ENCODE measurements around the gene OCA2. TPM values are rescaled to one million over a fixed set of nuclear protein-coding genes. Genes with fewer than 3 reads are reported as not detected.

Gene OCA2
- polyA plus RNA-seq, 3 donors: not detected

DNA sequence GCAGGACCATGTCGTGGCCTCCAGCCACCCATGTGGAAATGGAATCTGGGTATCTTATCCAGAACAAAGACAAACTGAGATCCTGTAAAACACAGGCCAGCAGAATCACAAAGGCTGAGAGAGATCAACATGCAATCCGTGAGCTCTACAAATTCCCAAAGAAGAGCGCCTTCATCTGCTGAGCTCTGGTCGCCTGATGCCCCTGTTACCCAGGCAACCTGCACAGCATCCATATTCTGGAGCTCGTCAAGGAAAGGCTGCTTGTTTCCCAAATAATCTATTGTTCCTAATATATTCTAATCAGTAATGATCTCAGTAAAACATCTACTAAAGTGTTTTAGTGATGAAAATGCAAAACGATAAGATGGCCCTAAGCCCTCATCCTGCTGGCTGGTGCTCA, 133.6 kb downstream of the OCA2 start:
- TF ChIP-seq, protein P1, sequence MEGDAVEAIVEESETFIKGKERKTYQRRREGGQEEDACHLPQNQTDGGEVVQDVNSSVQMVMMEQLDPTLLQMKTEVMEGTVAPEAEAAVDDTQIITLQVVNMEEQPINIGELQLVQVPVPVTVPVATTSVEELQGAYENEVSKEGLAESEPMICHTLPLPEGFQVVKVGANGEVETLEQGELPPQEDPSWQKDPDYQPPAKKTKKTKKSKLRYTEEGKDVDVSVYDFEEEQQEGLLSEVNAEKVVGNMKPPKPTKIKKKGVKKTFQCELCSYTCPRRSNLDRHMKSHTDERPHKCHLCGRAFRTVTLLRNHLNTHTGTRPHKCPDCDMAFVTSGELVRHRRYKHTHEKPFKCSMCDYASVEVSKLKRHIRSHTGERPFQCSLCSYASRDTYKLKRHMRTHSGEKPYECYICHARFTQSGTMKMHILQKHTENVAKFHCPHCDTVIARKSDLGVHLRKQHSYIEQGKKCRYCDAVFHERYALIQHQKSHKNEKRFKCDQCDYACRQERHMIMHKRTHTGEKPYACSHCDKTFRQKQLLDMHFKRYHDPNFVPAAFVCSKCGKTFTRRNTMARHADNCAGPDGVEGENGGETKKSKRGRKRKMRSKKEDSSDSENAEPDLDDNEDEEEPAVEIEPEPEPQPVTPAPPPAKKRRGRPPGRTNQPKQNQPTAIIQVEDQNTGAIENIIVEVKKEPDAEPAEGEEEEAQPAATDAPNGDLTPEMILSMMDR (IDR thresholded peaks at IDR 0.05): no peak
- WGBS (ENCODE audit: insufficient coverage): 83% methylated on average over 1 of the region's 6 CpGs
- intact Hi-C loops (cut with micrococcal nuclease): no loop called here

DNA sequence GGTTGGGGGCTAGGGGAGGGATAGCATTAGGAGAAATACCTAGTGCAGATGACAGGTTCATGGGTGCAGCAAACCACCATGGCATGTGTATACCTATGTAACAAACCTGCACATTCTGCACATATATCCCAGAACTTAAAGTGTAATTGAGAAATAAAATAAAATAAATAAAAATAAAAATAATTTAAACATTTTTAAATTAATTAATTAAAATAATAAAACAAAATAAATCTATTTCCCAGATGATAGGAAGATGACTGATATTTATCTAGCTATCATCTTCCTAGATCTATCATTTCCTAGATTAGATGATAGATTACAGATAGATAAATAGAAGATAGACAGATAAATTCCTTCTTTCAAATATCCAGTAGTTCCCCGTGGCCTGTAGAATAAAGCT, 137.3 kb downstream of the OCA2 start:
- Mint-ChIP-seq H3K9me3 (peaks cover 0 to 18% (median 12%) of the 10 kb centered on the region in 7 donors), H3K27me3 (ENCODE audit: low read depth in 3 of 3) (peaks cover 0 to 3% (median 0%) of the 10 kb centered on the region in 3 donors), H3K4me3 (no peak overlapping the region), H3K36me3 (no peaks in the 10 kb centered on the region), H3K27ac (no peak overlapping the region), H3K4me1 (no peaks in the 10 kb centered on the region)
- Histone ChIP-seq H3K9me3 (replicated peaks in 1 of 2; ENCODE audit: control insufficient read depth in 1 of 2, insufficient read depth in 1 of 2, low read length in 2 of 2) (peaks cover 10 to 11% of the 10 kb centered on the region in 2 donors), H3K27ac (ENCODE audit: low read depth in 1 of 2, low read length in 2 of 2) (no peak overlapping the region), H3K4me1 (ENCODE audit: control insufficient read depth in 1 of 2, insufficient read depth in 2 of 2, low read length in 2 of 2) (no peaks in the 10 kb centered on the region), H3K4me3 (replicated peaks in 1 of 3; ENCODE audit: low read depth in 2 of 3, low read length in 3 of 3) (no peak overlapping the region), H4K20me1 (ENCODE audit: insufficient read depth, low read length) (no peaks in the 10 kb centered on the region), H2AFZ (ENCODE audit: insufficient read depth, low read depth, low read length, poor library complexity, severe bottlenecking) (no peak overlapping the region), H3K36me3 (replicated peaks in 1 of 2; ENCODE audit: control insufficient read depth in 1 of 2, insufficient read depth in 2 of 2, low read length in 2 of 2) (no peaks in the 10 kb centered on the region), H3K9ac (ENCODE audit: insufficient read depth, low read length, poor library complexity, severe bottlenecking) (no peak overlapping the region), H3K27me3 (ENCODE audit: control insufficient read depth in 2 of 2, insufficient read depth in 2 of 2, low read length in 2 of 2) (no peaks in the 10 kb centered on the region), H3K4me2 (replicated peaks; ENCODE audit: extremely low read depth, low read length, poor library complexity, severe bottlenecking) (no peak overlapping the region), H3K79me2 (ENCODE audit: insufficient read depth, low read length) (no peaks in the 10 kb centered on the region)
- intact Hi-C loops (cut with micrococcal nuclease): no loop called here
- TF ChIP-seq, protein P1 (IDR thresholded peaks at IDR 0.05): no peak
- no peak for DNase-seq
- WGBS (ENCODE audit: insufficient coverage): no CpG with 5 or more reads among the region's 1 CpG

More for the DNA sequence above, 133.6 kb downstream of the OCA2 start:
- Histone ChIP-seq H3K36me3 (replicated peaks in 1 of 2; ENCODE audit: control insufficient read depth in 1 of 2, insufficient read depth in 2 of 2, low read length in 2 of 2) (no peaks in the 10 kb centered on the region), H2AFZ (ENCODE audit: insufficient read depth, low read depth, low read length, poor library complexity, severe bottlenecking) (no peak overlapping the region), H3K27ac (ENCODE audit: low read depth in 1 of 2, low read length in 2 of 2) (no peak overlapping the region), H3K27me3 (ENCODE audit: control insufficient read depth in 2 of 2, insufficient read depth in 2 of 2, low read length in 2 of 2) (no peaks in the 10 kb centered on the region), H4K20me1 (ENCODE audit: insufficient read depth, low read length) (no peaks in the 10 kb centered on the region), H3K4me1 (ENCODE audit: control insufficient read depth in 1 of 2, insufficient read depth in 2 of 2, low read length in 2 of 2) (no peaks in the 10 kb centered on the region), H3K9ac (ENCODE audit: insufficient read depth, low read length, poor library complexity, severe bottlenecking) (no peak overlapping the region), H3K79me2 (ENCODE audit: insufficient read depth, low read length) (no peaks in the 10 kb centered on the region), H3K9me3 (replicated peaks in 1 of 2; ENCODE audit: control insufficient read depth in 1 of 2, insufficient read depth in 1 of 2, low read length in 2 of 2) (peaks cover 11 to 13% of the 10 kb centered on the region in 2 donors), H3K4me3 (replicated peaks in 1 of 3; ENCODE audit: low read depth in 2 of 3, low read length in 3 of 3) (no peak overlapping the region), H3K4me2 (replicated peaks; ENCODE audit: extremely low read depth, low read length, poor library complexity, severe bottlenecking) (no peak overlapping the region)
- DNase-seq: no peak
- Mint-ChIP-seq H3K4me3 (no peak overlapping the region), H3K9me3 (peaks cover 0 to 20% (median 11%) of the 10 kb centered on the region in 7 donors), H3K27ac (no peak overlapping the region), H3K27me3 (ENCODE audit: low read depth in 3 of 3) (peaks cover 0 to 3% (median 0%) of the 10 kb centered on the region in 3 donors), H3K36me3 (no peaks in the 10 kb centered on the region), H3K4me1 (no peaks in the 10 kb centered on the region)
